Activated B cell treated with CpG ODN at 0.5 μM for 24 hours (primary cell): ENCODE measurements around the gene CD79A. TPM values are rescaled to one million over a fixed set of nuclear protein-coding genes. Genes with fewer than 3 reads are reported as not detected.

ENCODE experiments used
- ATAC-seq: fragments of 200-7000 bp; cut with Tn5 transposase; one replicate; pipeline ENCODE4 v1.10.0; 2021; ENCODE audit warnings: low read depth, mild to moderate bottlenecking, moderate library complexity
- CTCF ChIA-PET: fragments of 350-600 bp; sonication (Branson Sonifier 250); formaldehyde crosslinking; loops from one replicate; lab custom pipeline; 2021; ENCODE audit warnings: antibody characterized with exemption; lab: Charles Lee
- POLR2A ChIA-PET: fragments of 350-600 bp; sonication (Branson Sonifier 250); formaldehyde crosslinking; loops from one replicate; lab custom pipeline; 2021; ENCODE audit warnings: antibody characterized with exemption; lab: Charles Lee
- DNase-seq: peaks from one replicate; pipeline ENCODE4 v3.0.0; 2022
- H3K27ac Mint-ChIP-seq: one replicate; pipeline ENCODE4 v1.8.0; 2020; ENCODE audit warnings: mixed read lengths
- H3K27me3 Mint-ChIP-seq: one replicate; pipeline ENCODE4 v1.8.0; 2021; ENCODE audit warnings: mixed read lengths
- H3K36me3 Mint-ChIP-seq: one replicate; pipeline ENCODE4 v1.8.0; 2021; ENCODE audit warnings: low read depth, mixed read lengths
- H3K4me1 Mint-ChIP-seq: one replicate; pipeline ENCODE4 v1.8.0; 2021; ENCODE audit warnings: mixed read lengths
- H3K4me3 Mint-ChIP-seq: one replicate; pipeline ENCODE4 v1.8.0; 2020; ENCODE audit warnings: mild to moderate bottlenecking, mixed read lengths
- H3K9me3 Mint-ChIP-seq: one replicate; pipeline ENCODE4 v1.8.0; 2020; ENCODE audit warnings: mixed read lengths
- CTCF ChIP-seq: fragments of 200-600 bp; IDR thresholded peaks from one replicate; pipeline ENCODE4 v1.8.0; 2022; ENCODE audit warnings: antibody characterized with exemption, mild to moderate bottlenecking
- intact Hi-C: fragments of 100-400 bp; cut with micrococcal nuclease; formaldehyde crosslinking; loops from one replicate; pipeline ENCODE4 v1.15.1; 2024
- total RNA-seq: library from RNA; stranded (reverse); gene quantifications from 2 replicates; pipeline ENCODE4 v1.2.3, GENCODE V29; 2022

The CD79A gene
- total RNA-seq, 1 donor from 2014 or later = 889 TPM

- ChIA-PET POLR2A (no interaction called here), CTCF (no interaction called here)
- Mint-ChIP-seq H3K4me3 (no peak overlapping the region), H3K36me3 (no peaks in the 10 kb centered on the region), H3K4me1 (peaks cover 29% of the 10 kb centered on the region), H3K27ac (no peak overlapping the region), H3K27me3 (peaks cover 17% of the 10 kb centered on the region), H3K9me3 (no peaks in the 10 kb centered on the region)
- DNase-seq = no peak
- no peak for ATAC-seq
- intact Hi-C loops = no loop called here
- TF ChIP-seq CTCF = no peak
These were observed 40.6 kb downstream of the CD79A start for GRCh38 chr19:41917676-41918075.

GRCh38 chr19:41918095-41918494, 41.0 kb downstream of the CD79A start:
- intact Hi-C loops = no loop called here
- H3K4me3 Mint-ChIP-seq = no peak overlapping the region
- DNase-seq (no peak), ATAC-seq (no peak)
- POLR2A ChIA-PET = no interaction called here
- peaks cover 18% of the 10 kb centered on the region for H3K27me3 Mint-ChIP-seq
- H3K9me3 Mint-ChIP-seq = no peaks in the 10 kb centered on the region
- no peak overlapping the region for H3K27ac Mint-ChIP-seq
- peaks cover 27% of the 10 kb centered on the region for H3K4me1 Mint-ChIP-seq
- H3K36me3 Mint-ChIP-seq = no peaks in the 10 kb centered on the region
- CTCF ChIA-PET = no interaction called here
- TF ChIP-seq CTCF = no peak

- ChIA-PET CTCF (no interaction called here), POLR2A (no interaction called here)
- no peak overlapping the region for H3K4me3 Mint-ChIP-seq
- H3K36me3 Mint-ChIP-seq = no peaks in the 10 kb centered on the region
- no peak overlapping the region for H3K27ac Mint-ChIP-seq
- peaks cover 26% of the 10 kb centered on the region for H3K4me1 Mint-ChIP-seq
- ATAC-seq (no peak), DNase-seq (no peak)
- intact Hi-C loops = no loop called here
- peaks cover 18% of the 10 kb centered on the region for H3K27me3 Mint-ChIP-seq
- H3K9me3 Mint-ChIP-seq = no peaks in the 10 kb centered on the region
- TF ChIP-seq CTCF = no peak
These were observed 41.7 kb downstream of the CD79A start for GRCh38 chr19:41918653-41919244.

GRCh38 chr19:41919948-41920712, 43.1 kb downstream of the CD79A start:
- DNase-seq (no peak), ATAC-seq (no peak)
- intact Hi-C loops = no loop called here
- H3K36me3 Mint-ChIP-seq = no peaks in the 10 kb centered on the region
- H3K27me3 Mint-ChIP-seq = peaks cover 14% of the 10 kb centered on the region
- no peak for TF ChIP-seq CTCF
- H3K27ac Mint-ChIP-seq = no peak overlapping the region
- CTCF ChIA-PET = no interaction called here
- POLR2A ChIA-PET = interaction anchor here (2.3 kb wide), 1 partner anchor 8 kb away, joined by 7 read pairs; no protein-coding TSS in a partner anchor
- H3K9me3 Mint-ChIP-seq = no peaks in the 10 kb centered on the region
- H3K4me1 Mint-ChIP-seq = peaks cover 20% of the 10 kb centered on the region
- H3K4me3 Mint-ChIP-seq = no peak overlapping the region

DNA sequence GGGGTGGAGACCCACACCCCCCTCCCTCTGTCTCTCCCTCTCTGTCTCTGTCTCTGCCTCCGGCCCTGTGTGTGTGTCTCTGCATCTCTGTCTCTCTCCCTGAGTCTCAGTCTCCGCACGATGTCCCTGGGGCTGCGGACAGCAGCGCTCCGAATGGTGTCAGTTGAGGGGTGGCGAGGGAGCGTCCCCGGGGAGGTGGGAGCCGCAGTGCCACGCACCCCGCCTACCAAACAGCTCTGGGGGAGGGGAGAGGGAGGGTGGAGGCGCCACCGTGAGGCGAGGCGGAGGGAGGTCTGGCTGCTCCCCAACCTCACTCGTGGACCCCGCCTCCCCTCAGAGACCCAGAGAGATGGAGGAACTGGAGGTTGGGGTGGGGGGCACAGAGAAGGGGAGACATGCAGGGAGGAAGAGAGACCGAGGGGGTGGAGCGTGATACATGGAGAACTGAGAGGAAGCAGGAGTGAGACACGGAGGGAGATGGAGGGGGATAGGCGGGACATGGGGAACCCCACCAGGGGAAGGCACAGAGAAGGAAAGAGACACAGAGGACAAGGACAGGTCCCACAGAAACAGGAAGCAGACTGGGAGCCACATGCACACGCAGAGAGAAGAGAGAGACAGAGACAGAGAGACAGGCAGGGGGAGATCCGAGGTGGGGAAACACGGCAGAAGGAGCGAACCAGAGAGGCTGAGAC, 44.0 kb downstream of the CD79A start:
- TF ChIP-seq CTCF = no peak

More for the DNA sequence above, 44.0 kb downstream of the CD79A start:
- Mint-ChIP-seq H3K27ac (peak overlapping the region; percentile 11), H3K36me3 (no peaks in the 10 kb centered on the region), H3K4me1 (peaks cover 20% of the 10 kb centered on the region), H3K9me3 (no peaks in the 10 kb centered on the region), H3K4me3 (peak overlapping the region; percentile 25), H3K27me3 (peaks cover 14% of the 10 kb centered on the region)
- ChIA-PET CTCF (no interaction called here), POLR2A (interaction anchor here (2.3 kb wide), 1 partner anchor 9 kb away, joined by 7 read pairs; no protein-coding TSS in a partner anchor)
- intact Hi-C loops = loop anchor here (1.0 kb wide), 1 partner anchor 9 kb away; no protein-coding TSS in a partner anchor
- DNase-seq (no peak), ATAC-seq (peak; percentile 18)
